HepG2 (cell line): ENCODE data around the gene MICA. TPM values are rescaled to one million over a fixed set of nuclear protein-coding genes. Genes with fewer than 3 reads are reported as not detected.

Source experiments
- AFF4 ChIP-seq: sonication (generic); formaldehyde crosslinking; IDR thresholded peaks from 2 replicates; pipeline ENCODE4 v1.4.0; 2020; ENCODE audit warnings: missing genetic modification reagents
- ARID5B ChIP-seq: IDR thresholded peaks from 2 replicates; pipeline ENCODE4 v1.4.0; 2020; ENCODE audit warnings: mild to moderate bottlenecking, missing genetic modification reagents
- CAMTA2 ChIP-seq: sonication (generic); formaldehyde crosslinking; IDR thresholded peaks from 2 replicates; pipeline ENCODE4 v1.4.0; 2020; ENCODE audit warnings: mild to moderate bottlenecking, missing genetic modification reagents, borderline replicate concordance
- EED ChIP-seq: sonication (generic); formaldehyde crosslinking; IDR thresholded peaks from 2 replicates; pipeline ENCODE4 v1.5.0; 2020; ENCODE audit warnings: mild to moderate bottlenecking, missing genetic modification reagents
- GZF1 ChIP-seq: sonication (generic); formaldehyde crosslinking; IDR thresholded peaks from 2 replicates; pipeline ENCODE4 v1.5.1; 2020; ENCODE audit warnings: mild to moderate bottlenecking, missing genetic modification reagents
- MAFG ChIP-seq: sonication (generic); formaldehyde crosslinking; IDR thresholded peaks from 2 replicates; pipeline ENCODE4 v1.5.1; 2020; ENCODE audit warnings: mild to moderate bottlenecking, missing genetic modification reagents
- NAIF1 ChIP-seq: sonication (generic); formaldehyde crosslinking; IDR thresholded peaks from 2 replicates; pipeline ENCODE4 v1.5.0; 2020; ENCODE audit warnings: mild to moderate bottlenecking, missing genetic modification reagents, borderline replicate concordance
- PAWR ChIP-seq: sonication (generic); formaldehyde crosslinking; IDR thresholded peaks from 2 replicates; pipeline ENCODE4 v1.4.0; 2020; ENCODE audit warnings: missing genetic modification reagents, mild to moderate bottlenecking, borderline replicate concordance
- RNF219 ChIP-seq: sonication (generic); formaldehyde crosslinking; IDR thresholded peaks from 2 replicates; pipeline ENCODE4 v1.5.0; 2020; ENCODE audit warnings: mild to moderate bottlenecking, missing genetic modification reagents
- RXRA ChIP-seq: sonication (generic); formaldehyde crosslinking; IDR thresholded peaks from 2 replicates; pipeline ENCODE4 v1.5.1; 2020; ENCODE audit warnings: missing genetic modification reagents
- SRF ChIP-seq: IDR thresholded peaks from 2 replicates; pipeline ENCODE4 v1.6.1; 2011; ENCODE audit warnings: mild to moderate bottlenecking, low read depth, low read length, moderate library complexity
- SUZ12 ChIP-seq: fragments of 150-350 bp; IDR thresholded peaks from 2 replicates; pipeline ENCODE4 v1.6.1; 2014; ENCODE audit warnings: low read depth, low read length
- ZFP36L2 ChIP-seq: sonication (generic); formaldehyde crosslinking; IDR thresholded peaks from 2 replicates; pipeline ENCODE4 v1.4.0; 2020; ENCODE audit warnings: missing genetic modification reagents
- ZKSCAN5 ChIP-seq: sonication (generic); formaldehyde crosslinking; IDR thresholded peaks from 2 replicates; pipeline ENCODE4 v1.5.1; 2020; ENCODE audit warnings: mild to moderate bottlenecking, missing genetic modification reagents
- ZMYM3 ChIP-seq: sonication (generic); formaldehyde crosslinking; IDR thresholded peaks from 2 replicates; pipeline ENCODE4 v1.5.1; 2020; ENCODE audit warnings: mild to moderate bottlenecking, missing genetic modification reagents
- ZNF563 ChIP-seq: sonication (generic); formaldehyde crosslinking; IDR thresholded peaks from 2 replicates; pipeline ENCODE4 v1.8.0; 2022; ENCODE audit warnings: mild to moderate bottlenecking, moderate library complexity, missing genetic modification reagents
- ZNF614 ChIP-seq: IDR thresholded peaks from 2 replicates; pipeline ENCODE4 v1.6.1; 2018; ENCODE audit warnings: missing biosample characterization, missing genetic modification reagents, inconsistent platforms, borderline replicate concordance
- polyA plus RNA-seq, 8 experiments: library from polyadenylated mRNA; depleted of rRNA in 3 of 8; stranded (reverse) in 7 of 8; unstranded in 1 of 8; fragments of >200 nt; fragmentation: Illumina TruSeq in 4 of 8; extraction: Trizol in 4 of 8; gene quantifications; 2 replicates each; pipeline versions ENCODE4 v1.2.1 to v1.2.3, GENCODE V29; 2011 to 2016; ENCODE audit warnings: low read depth in 4 of 8, missing spikeins in 1 of 8, mixed read lengths in 1 of 8; ENCODE audit not compliant: insufficient read depth in 1 of 8
- total RNA-seq, 5 experiments: library from RNA; depleted of rRNA; stranded (reverse); fragments of >200 nt; fragmentation: Illumina TruSeq; extraction: Trizol; gene quantifications; 2 replicates each; pipeline ENCODE4 v1.2.3, GENCODE V29; 2016; ENCODE audit warnings: low read depth in 1 of 5

The MICA gene
- total and polyA plus RNA-seq, 2 of the 13 experiments (the other 11 are each of a cell fraction or from before 2014, with no cell fraction given) = 21.6 to 38.1 TPM

GRCh38 chr6:31403283-31404060 is at the start of gene MICA (continued):
- TF ChIP-seq ZMYM3 (CRISPR knock-in tag) = no peak; the same call in 1 of the 2 replicates
- peak; percentile 28 for TF ChIP-seq ARID5B (CRISPR knock-in tag)
- no peak; the same call in 1 of the 2 replicates for TF ChIP-seq MAFG
- TF ChIP-seq SUZ12 = no peak
- no peak for TF ChIP-seq SRF
- no peak; the same call in 1 of the 2 replicates for TF ChIP-seq ZNF614 (CRISPR knock-in tag)
- peak; percentile 60; the same call in 1 of the 2 replicates for TF ChIP-seq RXRA (CRISPR knock-in tag)
- 0 out of 2 replicates have a peak, but pooled peaks have one; percentile 5 for TF ChIP-seq EED (CRISPR knock-in tag)
- 0 out of 2 replicates have a peak, but pooled peaks have one; percentile 55 for TF ChIP-seq GZF1 (CRISPR knock-in tag)
- TF ChIP-seq NAIF1 (CRISPR knock-in tag) = peak; percentile 50; the same call in 1 of the 2 replicates
- TF ChIP-seq ZFP36L2 = peak; percentile 47; the same call in 1 of the 2 replicates
- TF ChIP-seq AFF4 (CRISPR knock-in tag) = no peak
- no peak; the same call in 1 of the 2 replicates for TF ChIP-seq CAMTA2 (CRISPR knock-in tag)
- no peak for TF ChIP-seq RNF219 (CRISPR knock-in tag)
- 0 out of 2 replicates have a peak, but pooled peaks have one; percentile 18 for TF ChIP-seq ZKSCAN5 (CRISPR knock-in tag)
- TF ChIP-seq ZNF563 (CRISPR knock-in tag) = peak; percentile 88; the same call in 1 of the 2 replicates
- TF ChIP-seq PAWR (CRISPR knock-in tag) = no peak
